Stimulated activated CD4-positive, alpha-beta T cell treated with anti-CD3 and anti-CD28 coated beads, Interleukin-4, amount 100 ng/mL, for 48 hours (primary cell): ENCODE data around the gene MCC.

Experiments used
- DNase-seq, 2 donors: peaks; one replicate each; pipeline ENCODE4 v3.0.0-alpha.2; 2020; ENCODE audit warnings: low read depth in 2 of 2

Gene MCC

DNA sequence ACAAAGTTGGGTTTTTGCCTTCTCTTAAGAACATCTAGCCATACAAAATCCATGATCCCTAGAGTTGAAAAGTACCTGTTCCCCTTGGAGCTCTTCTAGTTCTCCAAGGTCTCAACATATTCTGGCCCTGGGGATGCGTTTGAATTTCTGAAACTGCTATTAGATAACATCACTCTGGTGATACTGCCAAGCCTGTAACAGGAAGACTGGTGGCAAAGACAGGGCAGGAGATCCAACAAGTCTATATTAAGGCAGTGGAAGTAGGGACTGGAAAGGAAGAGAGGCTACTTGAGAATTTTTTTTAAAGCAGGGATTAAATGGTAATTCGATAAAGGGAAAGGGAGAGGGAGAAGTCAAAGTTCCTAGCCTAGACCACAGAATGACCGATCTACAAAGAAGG is 264.9 kb downstream of the MCC start:
- no peak for DNase-seq

GRCh38 chr5:113221294-113222176 is 266.7 kb downstream of the MCC start:
- no peak for DNase-seq

GRCh38 chr5:113219695-113220094 is 268.6 kb downstream of the MCC start:
- no peak for DNase-seq

DNA sequence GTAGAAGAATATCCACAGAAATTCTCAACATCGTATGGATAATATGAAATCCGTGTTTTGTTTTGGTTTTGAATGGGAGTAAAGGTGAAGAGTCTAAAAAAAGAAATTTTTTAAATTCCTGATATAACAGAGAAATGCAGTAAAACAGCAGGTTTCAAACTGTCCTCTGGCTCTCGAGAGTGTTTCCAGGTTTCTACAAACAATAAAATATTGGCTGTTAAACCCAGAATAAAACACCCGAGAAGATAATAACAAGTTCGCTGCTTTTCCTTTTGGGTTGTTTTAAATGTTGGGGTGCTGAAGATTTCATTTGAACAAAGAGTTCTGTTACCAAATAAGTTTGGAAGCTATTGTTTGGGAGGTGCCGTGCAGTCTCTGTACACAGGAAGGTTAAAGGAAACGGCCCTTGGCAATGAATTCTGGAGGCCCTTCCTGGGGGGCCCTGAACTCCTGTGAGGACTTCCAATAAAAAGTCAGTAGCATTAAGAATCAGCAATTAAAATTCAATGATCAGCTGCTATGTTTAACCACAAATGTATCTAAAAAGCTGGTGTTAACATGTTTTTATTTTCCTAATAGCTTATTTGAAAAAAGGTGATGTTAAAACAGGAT is 269.2 kb downstream of the MCC start:
- DNase-seq = no peak

DNA sequence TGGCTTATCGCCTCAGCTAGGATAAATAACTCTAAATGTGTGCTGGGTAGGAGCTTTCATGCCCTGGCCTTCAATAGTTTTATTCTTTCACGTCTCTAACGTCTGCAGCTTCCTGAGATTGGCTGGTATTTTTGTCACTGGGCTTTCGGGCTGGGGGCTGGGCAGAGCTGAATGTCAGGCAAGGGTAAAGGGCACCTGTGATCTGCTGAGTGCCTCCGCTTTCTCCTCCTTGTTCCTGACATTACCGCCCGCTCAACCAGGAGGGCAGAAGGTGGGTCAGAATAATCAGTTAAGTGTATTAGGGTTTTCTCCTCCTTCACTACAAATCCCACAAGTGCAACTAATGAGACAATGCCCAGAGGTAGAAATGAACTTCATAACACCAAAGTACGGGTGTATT is 270.1 kb downstream of the MCC start:
- no peak for DNase-seq

GRCh38 chr5:113217619-113218184 is 270.6 kb downstream of the MCC start:
- no peak for DNase-seq

GRCh38 chr5:113216545-113216944 is 271.7 kb downstream of the MCC start:
- DNase-seq = no peak

DNA sequence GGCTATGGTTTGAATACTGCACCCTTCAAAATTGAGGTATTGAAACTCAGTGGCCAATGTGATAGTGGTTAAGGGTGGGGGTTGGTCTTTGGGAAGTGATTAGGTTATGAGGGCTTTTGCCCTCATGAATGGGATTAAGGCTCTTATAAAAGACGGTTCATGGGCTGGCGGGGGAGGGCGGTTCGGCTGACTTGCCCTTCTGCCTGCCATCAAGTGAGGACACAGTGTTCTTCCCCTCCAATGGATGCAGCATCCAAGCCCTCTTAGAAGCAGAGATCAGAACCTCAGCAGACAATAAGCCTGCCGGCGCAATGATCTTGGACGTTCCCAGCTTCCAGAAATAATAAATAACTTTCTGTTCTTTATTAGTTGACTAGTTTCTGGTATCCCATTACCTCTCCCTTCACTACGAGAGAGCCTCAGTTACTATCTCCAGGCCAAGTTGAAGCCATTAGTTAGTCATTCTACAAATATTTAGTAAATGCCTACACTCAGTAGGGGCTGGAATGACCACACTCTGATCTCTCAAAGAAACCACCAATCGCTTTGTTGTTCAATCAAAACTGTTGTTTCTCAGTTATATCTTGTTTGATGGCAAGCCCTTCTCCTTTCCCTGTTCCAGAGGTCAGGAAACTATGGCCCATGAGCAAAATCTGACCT is 272.7 kb downstream of the MCC start:
- no peak for DNase-seq

GRCh38 chr5:113214606-113215323 is 273.5 kb downstream of the MCC start:
- no peak for DNase-seq

- no peak for DNase-seq
Observed at GRCh38 chr5:113213551-113214425, 274.5 kb downstream of the MCC start.

- DNase-seq = no peak
Observed at GRCh38 chr5:113212244-113212920, 275.9 kb downstream of the MCC start.

- DNase-seq = no peak
Observed at GRCh38 chr5:113209498-113209897, 278.8 kb downstream of the MCC start.

DNA sequence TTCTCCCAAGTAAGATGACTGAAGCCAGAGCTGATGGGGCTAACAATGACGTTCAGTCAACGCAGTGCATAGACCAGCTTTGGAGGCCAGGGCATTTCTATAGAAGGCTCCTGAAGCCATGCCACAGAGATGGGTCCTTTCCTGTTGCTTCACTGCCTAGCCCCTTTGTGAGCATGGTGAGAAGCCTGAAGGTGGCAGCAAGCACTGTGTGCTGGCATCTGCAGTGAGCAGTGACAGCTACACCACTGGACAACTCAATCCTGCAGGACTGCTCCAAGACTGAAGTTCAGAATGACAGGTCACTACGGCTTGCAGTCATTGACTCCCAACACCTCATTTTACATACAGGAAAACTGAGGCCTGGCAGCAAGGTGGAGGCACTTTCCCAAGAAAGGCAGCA is 282.4 kb downstream of the MCC start:
- no peak for DNase-seq

- no peak for DNase-seq
Observed at GRCh38 chr5:113205323-113205722, 282.9 kb downstream of the MCC start.

- DNase-seq = no peak
Observed at GRCh38 chr5:113204525-113205161, 283.6 kb downstream of the MCC start.

- no peak for DNase-seq
Observed at GRCh38 chr5:113203916-113204315, 284.3 kb downstream of the MCC start.

DNA sequence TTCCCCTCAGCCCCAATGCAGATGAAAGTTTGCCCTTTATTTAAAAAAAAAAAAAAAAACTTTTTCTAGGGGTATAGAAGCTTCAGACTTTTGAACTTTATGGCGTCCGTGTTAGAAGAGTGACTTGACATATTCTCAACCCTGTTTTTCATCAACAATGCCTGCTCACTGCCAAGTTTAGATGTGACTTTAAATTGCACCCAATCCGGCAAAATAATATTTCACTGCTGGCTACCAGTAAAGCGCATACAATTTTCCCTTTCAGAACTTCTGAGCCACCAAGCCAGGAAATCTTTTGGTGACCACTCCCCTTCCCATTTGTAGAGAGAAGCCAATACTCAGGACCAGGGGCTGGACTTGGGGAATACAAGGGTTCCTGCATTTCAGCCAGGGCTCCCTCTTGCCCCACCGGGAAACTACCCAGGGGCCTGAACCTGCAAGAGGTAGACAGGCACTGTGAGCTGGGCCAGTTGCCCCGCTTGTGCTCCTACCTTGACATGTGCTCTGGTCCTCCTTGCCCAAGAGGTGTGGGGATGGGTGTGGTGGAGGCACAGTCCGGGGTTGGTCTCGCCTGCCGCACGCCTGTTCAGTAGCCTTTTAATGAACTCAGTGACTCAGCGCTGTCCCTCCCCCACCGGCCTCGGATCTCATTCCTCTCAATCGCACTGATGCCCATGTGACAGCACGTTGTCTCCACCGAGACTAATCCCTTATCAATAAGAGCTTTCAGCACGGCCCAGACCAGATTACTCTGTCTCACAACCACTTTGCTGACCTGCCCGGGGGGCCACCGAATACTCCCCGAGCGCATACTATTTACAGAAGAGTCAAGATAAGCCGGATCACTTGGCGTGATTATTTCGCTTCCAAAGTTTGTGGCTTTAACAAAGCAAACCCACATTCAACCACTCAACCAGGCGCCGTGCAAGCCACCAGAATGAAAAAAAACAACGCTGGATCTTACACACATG is 285.2 kb downstream of the MCC start:
- no peak for DNase-seq

DNA sequence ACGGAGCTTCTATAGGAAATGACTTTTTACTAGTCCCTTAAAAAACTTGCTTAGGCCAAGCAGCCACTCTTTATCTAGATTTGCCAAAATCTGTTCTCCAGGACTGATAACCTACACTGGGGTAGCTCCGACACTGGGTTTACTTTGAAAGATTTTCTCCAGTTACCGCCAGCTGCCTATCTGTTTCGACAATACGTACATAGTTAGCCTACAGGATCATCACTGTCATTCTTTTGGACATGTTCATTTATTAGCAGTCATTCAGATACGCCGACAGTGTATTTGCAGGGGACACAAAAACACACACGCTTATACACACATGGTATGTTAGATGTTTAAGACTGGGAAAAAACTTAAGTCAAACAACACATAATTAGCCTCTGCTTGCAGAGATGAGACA is 286.0 kb downstream of the MCC start:
- DNase-seq = no peak

DNA sequence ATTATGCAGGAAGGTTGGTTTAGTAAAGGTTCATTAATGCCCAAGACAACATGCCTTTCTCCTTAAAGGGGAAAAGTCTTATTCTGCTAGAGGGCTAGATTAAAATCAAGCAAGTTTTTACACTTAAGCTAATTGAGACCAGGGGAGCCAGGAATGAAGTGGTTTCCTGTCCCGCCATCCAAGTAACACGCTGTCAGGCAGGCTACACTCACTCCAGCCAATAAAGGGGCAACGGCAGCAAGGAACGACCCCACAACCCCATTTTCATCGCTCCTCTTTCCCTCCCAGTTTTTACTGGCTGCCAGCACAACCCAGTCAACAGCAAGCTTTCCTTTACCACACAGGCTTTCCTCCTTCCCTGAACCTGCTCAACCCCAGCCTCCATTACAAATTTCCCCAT is 286.5 kb downstream of the MCC start:
- DNase-seq = no peak
